Measurements from ENCODE around the gene STXBP5. TPM values are rescaled to one million over a fixed set of nuclear protein-coding genes. Genes with fewer than 3 reads are reported as not detected.
"Not testable (repeated sequence)": the region's sequence is repeated elsewhere in the genome, so short reads cannot be mapped to it uniquely, and the experiment has no call there.

STXBP5 gene
- total RNA-seq, 1 donor from 2014 or later, result 34.8 TPM

GRCh38 chr6:147251072-147251471 lies 46.9 kb downstream of the STXBP5 start:
- Mint-ChIP-seq H3K9me3 (ENCODE audit: unreplicated experiment) (peaks cover 13% of the 10 kb centered on the region), H3K4me1 (ENCODE audit: unreplicated experiment) (peaks cover 7% of the 10 kb centered on the region), H3K36me3 (ENCODE audit: unreplicated experiment) (peaks cover 47% of the 10 kb centered on the region), H3K27me3 (ENCODE audit: unreplicated experiment) (no peaks in the 10 kb centered on the region), H3K4me3 (ENCODE audit: unreplicated experiment) (no peak overlapping the region), H3K27ac (ENCODE audit: unreplicated experiment) (no peak overlapping the region)
- no peak for DNase-seq (ENCODE audit: extremely low spot score, unreplicated experiment)
- no peak for TF ChIP-seq CTCF (IDR thresholded peaks at IDR 0.05)

GRCh38 chr6:147254929-147255473 lies 50.8 kb downstream of the STXBP5 start:
- not testable (repeated sequence) for H3K4me3 Mint-ChIP-seq (ENCODE audit: unreplicated experiment); DNase-seq (ENCODE audit: extremely low spot score, unreplicated experiment); H3K27me3 Mint-ChIP-seq (ENCODE audit: unreplicated experiment); H3K4me1 Mint-ChIP-seq (ENCODE audit: unreplicated experiment); H3K27ac Mint-ChIP-seq (ENCODE audit: unreplicated experiment)
- Mint-ChIP-seq H3K36me3 (ENCODE audit: unreplicated experiment) (peaks cover 36% of the 10 kb centered on the region), H3K9me3 (ENCODE audit: unreplicated experiment) (peaks cover 10% of the 10 kb centered on the region)

GRCh38 chr6:147255948-147256674 lies 51.9 kb downstream of the STXBP5 start:
- Mint-ChIP-seq H3K4me3 (ENCODE audit: unreplicated experiment) (no peak overlapping the region), H3K27me3 (ENCODE audit: unreplicated experiment) (no peaks in the 10 kb centered on the region), H3K36me3 (ENCODE audit: unreplicated experiment) (peaks cover 27% of the 10 kb centered on the region), H3K9me3 (ENCODE audit: unreplicated experiment) (peaks cover 8% of the 10 kb centered on the region), H3K4me1 (ENCODE audit: unreplicated experiment) (peaks cover 6% of the 10 kb centered on the region), H3K27ac (ENCODE audit: unreplicated experiment) (no peak overlapping the region)
- no peak for TF ChIP-seq CTCF (IDR thresholded peaks at IDR 0.05)
- DNase-seq (ENCODE audit: extremely low spot score, unreplicated experiment), result no peak

- Mint-ChIP-seq H3K4me1 (ENCODE audit: unreplicated experiment) (peaks cover 6% of the 10 kb centered on the region), H3K27ac (ENCODE audit: unreplicated experiment) (no peak overlapping the region)
- TF ChIP-seq CTCF (IDR thresholded peaks at IDR 0.05), result no peak
Observed at GRCh38 chr6:147257760-147258159, 53.5 kb downstream of the STXBP5 start.

GRCh38 chr6:147260091-147260490 lies 55.9 kb downstream of the STXBP5 start:
- no peak for DNase-seq (ENCODE audit: extremely low spot score, unreplicated experiment)
- H3K27ac Mint-ChIP-seq (ENCODE audit: unreplicated experiment), result no peak overlapping the region
- H3K27me3 Mint-ChIP-seq (ENCODE audit: unreplicated experiment), result no peaks in the 10 kb centered on the region
- no peaks in the 10 kb centered on the region for H3K9me3 Mint-ChIP-seq (ENCODE audit: unreplicated experiment)
- H3K36me3 Mint-ChIP-seq (ENCODE audit: unreplicated experiment), result peaks cover 10% of the 10 kb centered on the region
- no peak for TF ChIP-seq CTCF (IDR thresholded peaks at IDR 0.05)
- H3K4me3 Mint-ChIP-seq (ENCODE audit: unreplicated experiment), result no peak overlapping the region
- H3K4me1 Mint-ChIP-seq (ENCODE audit: unreplicated experiment), result peaks cover 6% of the 10 kb centered on the region

More at GRCh38 chr6:147257760-147258159, 53.5 kb downstream of the STXBP5 start:
- no peak for DNase-seq (ENCODE audit: extremely low spot score, unreplicated experiment)
- peaks cover under 1% of the 10 kb centered on the region for H3K9me3 Mint-ChIP-seq (ENCODE audit: unreplicated experiment)
- peaks cover 15% of the 10 kb centered on the region for H3K36me3 Mint-ChIP-seq (ENCODE audit: unreplicated experiment)
- no peaks in the 10 kb centered on the region for H3K27me3 Mint-ChIP-seq (ENCODE audit: unreplicated experiment)
- no peak overlapping the region for H3K4me3 Mint-ChIP-seq (ENCODE audit: unreplicated experiment)

All from osteocyte (in vitro differentiated cells).